SK-N-MC (cell line): ENCODE data around the gene LPXN.

ENCODE experiments used
- EZH2 ChIP-seq: fragments of 200-600 bp; sonication (generic); IDR thresholded peaks from one replicate; pipeline ENCODE4 v1.6.1; 2017; ENCODE audit warnings: antibody characterized with exemption
- POLR2AphosphoS5 ChIP-seq: IDR thresholded peaks from 2 replicates; pipeline ENCODE4 v1.6.1; 2012; ENCODE audit warnings: mild to moderate bottlenecking, low read depth, low read length, borderline replicate concordance

DNA sequence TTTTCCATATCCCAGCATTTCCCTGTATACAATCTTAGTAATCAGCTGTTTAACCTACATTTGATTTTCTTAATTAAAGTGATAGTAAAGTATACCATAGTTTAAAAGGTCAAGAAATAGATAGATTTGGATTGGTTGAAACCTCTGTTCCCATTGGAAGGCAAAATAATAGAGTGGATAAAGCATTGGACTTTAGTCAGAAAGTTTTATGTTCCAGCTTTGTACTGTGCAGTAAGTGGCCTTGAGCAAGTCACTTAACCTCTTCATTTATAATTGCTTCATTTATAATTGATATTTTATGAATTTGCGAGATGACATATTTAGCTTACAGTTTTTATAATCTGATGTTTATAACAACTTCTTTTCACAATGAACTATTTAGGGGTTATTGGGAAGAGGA lies 6.8 kb upstream of the LPXN start:
- no peak for TF ChIP-seq POLR2AphosphoS5
- no peak for TF ChIP-seq EZH2
